Activated T-cell treated with anti-CD3 and anti-CD28 coated beads, Interleukin-2, amount 50 U/mL, for 4 hours (primary cell): Measurements from ENCODE around the gene WDR73. TPM values are rescaled to one million over a fixed set of nuclear protein-coding genes. Genes with fewer than 3 reads are reported as not detected.
A peak's percentile ranks its signal among the peaks of the same experiment; 100 is the strongest.
"Not testable (repeated sequence)": the region's sequence is repeated elsewhere in the genome, so short reads cannot be mapped to it uniquely, and the experiment has no call there.

Experiments
- ATAC-seq, 2 donors: fragments of 200-7000 bp; cut with Tn5 transposase; one replicate each; pipeline ENCODE4 v1.10.0; 2021
- DNase-seq: peaks from one replicate; pipeline ENCODE4 v3.0.0-alpha.2; 2020
- H3K27me3 Mint-ChIP-seq: one replicate; pipeline ENCODE4 v1.8.0; 2021; ENCODE audit warnings: low read depth, mixed read lengths
- H3K36me3 Mint-ChIP-seq: one replicate; pipeline ENCODE4 v1.8.0; 2022; ENCODE audit warnings: mixed read lengths; ENCODE audit not compliant: insufficient read depth
- H3K4me1 Mint-ChIP-seq: one replicate; pipeline ENCODE4 v1.8.0; 2021; ENCODE audit warnings: low read depth, mixed read lengths
- H3K4me3 Mint-ChIP-seq: one replicate; pipeline ENCODE4 v1.8.0; 2021; ENCODE audit warnings: mild to moderate bottlenecking, moderate library complexity, mixed read lengths
- H3K9me3 Mint-ChIP-seq: one replicate; pipeline ENCODE4 v1.8.0; 2021; ENCODE audit warnings: mixed read lengths
- total RNA-seq, 3 donors: library from RNA; stranded (reverse); gene quantifications; one replicate each; pipeline ENCODE4 v1.2.1, GENCODE V29; 2021

The WDR73 gene
- total RNA-seq = 10 to 100 TPM; 31.1 to 38.8 (median 36.0) TPM

DNA sequence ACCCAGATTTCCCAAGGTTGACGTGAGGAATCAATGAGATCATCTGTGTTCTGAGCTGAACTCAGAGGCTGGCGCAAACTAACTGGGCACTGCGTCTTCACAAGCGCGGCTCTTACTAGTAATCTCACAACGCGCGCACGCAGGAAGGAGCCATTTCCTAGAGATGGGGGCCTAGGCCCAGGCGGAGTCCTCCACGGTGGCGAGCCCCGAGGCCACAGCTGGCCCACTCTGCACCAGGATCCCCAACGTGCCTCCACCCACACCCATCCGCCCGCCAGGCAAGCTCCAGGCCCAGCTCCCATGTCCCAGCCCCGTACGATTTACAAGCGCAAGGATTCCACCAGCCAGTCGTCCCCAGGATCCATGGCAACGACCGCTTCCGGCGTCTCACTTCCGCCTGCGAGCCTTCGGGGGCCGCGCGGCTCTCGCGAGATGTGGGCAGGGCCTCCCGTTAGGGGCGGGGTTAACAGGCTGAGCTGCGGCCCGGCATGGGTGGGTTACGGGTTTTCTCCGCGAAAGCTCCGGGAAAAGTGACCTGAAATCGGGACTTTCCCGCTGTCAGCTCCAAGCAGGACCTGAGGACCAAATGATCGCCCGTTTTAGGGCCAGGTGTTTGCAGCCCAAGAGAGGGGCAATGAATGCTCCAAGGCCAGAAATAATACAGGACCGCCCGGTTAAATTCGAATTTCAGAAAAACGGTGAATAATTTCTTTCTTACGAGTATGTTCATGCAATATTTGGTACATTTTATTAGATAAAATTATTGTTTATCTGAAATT, at the start of gene WDR73:
TSS of gene WDR73 (minus strand) at position 374 of the 779 bp plus-strand sequence. CDS start at position 365, 9 bp downstream.
- H3K27me3 Mint-ChIP-seq = no peaks in the 10 kb centered on the region
- H3K4me1 Mint-ChIP-seq = peaks cover 37% of the 10 kb centered on the region

DNA sequence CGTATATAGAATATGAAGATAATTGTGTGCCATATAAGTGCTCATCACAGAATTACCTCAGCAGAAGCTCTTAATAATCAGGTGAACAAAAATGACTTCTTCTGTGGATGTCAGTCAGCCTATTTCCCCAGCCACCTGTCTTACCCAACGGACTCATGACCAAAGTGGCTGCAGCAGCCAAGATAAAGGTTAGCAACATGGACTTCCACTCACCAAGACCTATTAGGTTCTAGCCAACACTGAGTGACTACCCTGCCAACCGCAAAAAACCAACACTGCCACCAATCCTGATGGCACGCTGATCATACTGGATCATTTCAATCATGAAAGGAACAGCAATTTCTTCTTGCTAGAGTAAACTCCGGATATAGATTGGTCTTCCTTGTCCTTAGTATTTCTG, 49.7 kb upstream of the WDR73 start:
- no peaks in the 10 kb centered on the region for H3K27me3 Mint-ChIP-seq
- H3K36me3 Mint-ChIP-seq = peaks cover 9% of the 10 kb centered on the region
- no peaks in the 10 kb centered on the region for H3K9me3 Mint-ChIP-seq
- H3K4me1 Mint-ChIP-seq = peaks cover 65% of the 10 kb centered on the region
- no peak for ATAC-seq
- no peak overlapping the region for H3K4me3 Mint-ChIP-seq
- no peak for DNase-seq

More for the DNA sequence above, at the start of gene WDR73:
- Mint-ChIP-seq H3K9me3 (no peaks in the 10 kb centered on the region), H3K4me3 (peak within 1 kb of the TSS; percentile 91), H3K36me3 (peaks cover 12% of the 10 kb centered on the region)
- DNase-seq = peak; percentile 98
- ATAC-seq = peak; percentile 83 to 85

DNA sequence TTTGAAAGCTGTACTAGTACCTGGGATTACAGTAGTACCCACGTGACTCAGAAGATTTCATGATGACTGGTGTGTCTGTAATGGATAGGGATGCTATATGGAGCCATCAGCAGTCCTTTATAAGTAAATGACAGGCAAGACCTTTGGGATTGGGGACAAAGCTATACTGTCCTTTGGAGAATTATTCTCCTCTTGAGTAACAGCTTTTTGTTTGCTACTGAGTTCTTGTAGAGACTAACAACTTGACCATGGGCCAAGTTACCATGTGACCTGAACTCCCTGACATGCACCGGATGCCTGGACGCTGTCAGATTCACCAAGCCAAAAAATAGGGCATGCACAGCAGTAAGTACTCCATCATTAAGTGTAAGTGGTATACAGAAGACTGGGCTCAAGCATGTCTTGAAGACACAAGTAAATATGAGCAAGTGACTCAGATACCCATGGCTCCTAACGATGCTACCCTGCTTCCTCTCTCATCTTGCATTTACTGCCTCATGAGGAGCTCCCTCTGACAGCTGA, 48.9 kb upstream of the WDR73 start:
- H3K4me1 Mint-ChIP-seq = peaks cover 64% of the 10 kb centered on the region
- no peaks in the 10 kb centered on the region for H3K27me3 Mint-ChIP-seq
- DNase-seq = no peak
- peak; percentile 30 to 44 for ATAC-seq
- H3K4me3 Mint-ChIP-seq = no peak overlapping the region
- no peaks in the 10 kb centered on the region for H3K9me3 Mint-ChIP-seq
- H3K36me3 Mint-ChIP-seq = peaks cover 6% of the 10 kb centered on the region

DNA sequence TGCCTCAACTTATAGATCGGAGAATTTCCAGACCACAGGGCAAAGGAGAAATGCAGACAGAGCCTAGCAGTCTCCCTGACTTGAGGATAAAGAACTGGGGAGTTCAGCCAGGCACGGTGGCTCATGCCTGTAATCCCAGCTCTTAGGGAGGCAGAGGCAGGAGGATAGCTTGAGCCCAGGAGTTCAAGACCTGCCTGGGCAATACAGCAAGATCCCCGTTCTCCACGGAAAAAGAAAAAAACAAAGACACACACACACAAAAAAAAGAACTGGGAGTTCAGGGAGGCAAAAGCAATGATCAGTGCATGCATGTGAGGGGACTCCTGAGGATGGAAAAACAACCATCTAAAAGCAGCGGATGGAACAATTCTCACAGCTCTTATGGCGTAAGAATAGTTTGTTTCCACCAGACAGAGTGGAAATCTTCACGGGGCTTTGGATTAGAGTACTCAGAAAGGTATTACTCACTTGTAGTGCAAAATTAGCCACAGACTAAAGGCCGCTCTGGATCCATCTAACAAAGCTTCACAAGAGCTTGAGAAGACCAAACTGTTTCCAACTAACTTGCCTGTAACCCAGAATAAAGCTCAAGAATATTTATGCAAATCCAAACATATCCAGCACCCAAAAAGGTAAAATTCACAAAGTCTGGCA, 45.6 kb upstream of the WDR73 start:
- Mint-ChIP-seq H3K9me3 (no peaks in the 10 kb centered on the region), H3K36me3 (peaks cover 4% of the 10 kb centered on the region), H3K27me3 (no peaks in the 10 kb centered on the region), H3K4me3 (no peak overlapping the region), H3K4me1 (peaks cover 64% of the 10 kb centered on the region)
- ATAC-seq (peak; percentile 62 to 63), DNase-seq (no peak)

DNA sequence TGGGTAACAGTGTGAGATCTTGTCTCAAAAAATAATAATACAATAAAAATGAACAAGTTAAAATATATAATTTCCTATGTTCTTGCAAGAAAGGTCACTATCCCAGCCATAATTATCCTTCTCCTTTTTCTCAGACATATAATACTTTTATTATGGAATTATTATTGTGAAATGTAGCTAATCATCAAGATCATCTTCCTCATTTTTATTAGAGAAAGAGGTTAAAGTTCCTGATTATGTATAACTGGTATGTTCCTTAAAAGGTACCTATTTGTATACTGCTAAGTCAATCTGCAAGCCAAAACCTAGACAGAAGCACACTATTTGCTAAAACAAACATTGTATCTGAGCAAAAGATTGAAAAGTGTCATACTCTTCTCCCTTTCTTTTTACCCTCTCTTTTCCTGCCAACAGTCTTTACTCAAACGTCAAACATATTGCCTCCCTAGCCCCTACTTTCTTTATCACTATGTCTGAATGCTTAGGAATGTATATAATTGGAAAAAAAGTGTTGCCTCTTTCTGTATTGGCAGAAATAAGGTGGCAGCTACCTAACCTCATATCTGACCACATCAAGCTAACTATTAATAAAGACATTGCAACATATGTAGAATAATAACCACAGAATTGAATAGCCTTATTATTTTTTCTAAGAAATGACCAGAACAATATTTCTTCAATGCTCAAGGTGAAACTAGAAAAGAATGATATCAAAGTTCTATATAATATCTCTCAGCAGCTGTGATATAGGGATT, 43.3 kb upstream of the WDR73 start:
- ATAC-seq (no peak), DNase-seq (no peak)
- H3K9me3 Mint-ChIP-seq = no peaks in the 10 kb centered on the region
- no peaks in the 10 kb centered on the region for H3K27me3 Mint-ChIP-seq
- peaks cover 43% of the 10 kb centered on the region for H3K4me1 Mint-ChIP-seq
- H3K4me3 Mint-ChIP-seq = no peak overlapping the region
- no peaks in the 10 kb centered on the region for H3K36me3 Mint-ChIP-seq

DNA sequence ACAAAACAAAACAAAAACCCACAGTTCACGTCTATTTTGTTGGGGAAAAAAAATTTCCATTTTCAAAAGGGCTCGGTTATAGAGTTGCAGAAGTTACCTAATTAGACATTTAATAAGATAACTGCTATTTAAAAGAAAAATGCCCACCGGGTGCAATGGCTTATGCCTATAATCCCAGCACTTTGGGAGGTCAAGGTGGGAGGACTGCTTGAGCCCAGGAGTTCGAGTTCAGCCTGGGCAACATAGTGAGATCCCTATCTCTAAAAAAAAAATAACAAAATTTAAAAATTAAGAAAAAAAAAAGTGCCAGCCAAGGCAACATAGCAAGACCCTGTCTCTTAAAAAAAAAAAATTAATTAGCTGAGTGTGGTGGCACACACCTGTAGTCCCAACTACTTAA, 42.7 kb upstream of the WDR73 start:
- DNase-seq (no peak), ATAC-seq (no peak)
- H3K4me1 Mint-ChIP-seq = peaks cover 46% of the 10 kb centered on the region
- H3K9me3 Mint-ChIP-seq = no peaks in the 10 kb centered on the region
- H3K4me3 Mint-ChIP-seq = no peak overlapping the region
- H3K27me3 Mint-ChIP-seq = no peaks in the 10 kb centered on the region
- H3K36me3 Mint-ChIP-seq = peaks cover under 1% of the 10 kb centered on the region

DNA sequence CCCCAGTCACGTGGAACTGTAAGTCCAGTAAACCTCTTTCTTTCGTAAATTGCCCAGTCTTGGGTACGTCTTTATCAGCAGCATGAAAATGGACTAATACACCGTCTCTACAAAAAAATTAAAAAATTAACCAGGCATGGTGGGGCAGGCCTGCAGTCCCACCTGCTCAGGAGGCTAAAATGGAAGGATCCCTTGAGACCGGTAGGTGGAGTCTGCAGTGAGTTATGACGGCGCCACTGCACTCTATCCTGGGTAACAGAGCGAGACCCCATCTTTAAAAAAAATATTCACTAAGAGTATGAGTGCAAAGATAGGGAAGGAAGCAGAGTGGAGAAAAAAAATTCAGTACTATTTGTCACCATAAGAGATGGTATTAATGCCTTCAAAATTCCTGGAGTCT, 36.3 kb upstream of the WDR73 start:
- H3K4me1 Mint-ChIP-seq = peaks cover 15% of the 10 kb centered on the region
- no peak for DNase-seq
- no peaks in the 10 kb centered on the region for H3K27me3 Mint-ChIP-seq
- no peaks in the 10 kb centered on the region for H3K9me3 Mint-ChIP-seq
- peaks cover 27% of the 10 kb centered on the region for H3K36me3 Mint-ChIP-seq
- ATAC-seq = no peak
- H3K4me3 Mint-ChIP-seq = no peak overlapping the region

DNA sequence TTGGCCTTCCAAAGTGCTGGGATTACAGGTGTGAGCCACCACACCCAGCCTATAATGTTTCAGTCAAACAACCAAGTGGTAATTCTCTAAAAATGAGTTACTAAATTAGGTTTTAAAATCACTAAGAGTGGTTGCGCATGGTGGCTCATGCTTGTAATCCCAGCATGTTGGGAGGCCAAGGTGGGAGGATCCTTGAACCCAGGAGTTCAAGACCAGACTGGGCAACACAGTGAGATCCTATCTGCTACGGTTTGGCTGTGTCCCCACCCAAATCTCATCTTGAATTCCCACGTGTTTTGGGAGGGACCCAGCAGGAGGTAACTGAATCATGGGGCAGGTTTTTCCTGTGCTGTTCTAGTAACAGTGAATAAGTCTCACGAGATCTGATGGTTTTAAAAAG, 35.8 kb upstream of the WDR73 start:
- Mint-ChIP-seq H3K27me3 (no peaks in the 10 kb centered on the region), H3K9me3 (no peaks in the 10 kb centered on the region), H3K4me3 (no peak overlapping the region), H3K4me1 (peaks cover 15% of the 10 kb centered on the region), H3K36me3 (peaks cover 27% of the 10 kb centered on the region)
- ATAC-seq = no peak
- no peak for DNase-seq

DNA sequence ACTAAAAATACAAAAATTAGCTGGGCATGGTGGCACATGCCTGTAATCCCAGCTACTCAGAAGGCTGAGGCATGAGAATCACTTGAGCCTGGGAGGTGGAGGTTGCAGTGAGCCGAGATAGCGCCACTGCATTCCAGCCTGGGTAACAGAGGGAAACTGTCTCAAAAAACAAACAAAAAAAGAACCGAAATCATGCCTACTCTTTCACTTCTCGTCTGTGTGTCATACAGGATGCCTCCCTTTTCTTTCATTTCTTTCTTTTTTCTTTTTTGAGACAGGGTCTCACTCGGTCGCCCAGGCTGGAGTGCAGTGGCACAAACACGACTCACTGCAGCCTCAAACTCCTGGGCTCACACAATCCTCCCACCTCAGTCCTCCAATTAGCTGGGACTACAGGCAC, 32.4 kb upstream of the WDR73 start:
- H3K9me3 Mint-ChIP-seq, ATAC-seq, H3K4me3 Mint-ChIP-seq, H3K27me3 Mint-ChIP-seq, DNase-seq: not testable (repeated sequence)
- Mint-ChIP-seq H3K36me3 (peaks cover 31% of the 10 kb centered on the region), H3K4me1 (peaks cover 24% of the 10 kb centered on the region)

DNA sequence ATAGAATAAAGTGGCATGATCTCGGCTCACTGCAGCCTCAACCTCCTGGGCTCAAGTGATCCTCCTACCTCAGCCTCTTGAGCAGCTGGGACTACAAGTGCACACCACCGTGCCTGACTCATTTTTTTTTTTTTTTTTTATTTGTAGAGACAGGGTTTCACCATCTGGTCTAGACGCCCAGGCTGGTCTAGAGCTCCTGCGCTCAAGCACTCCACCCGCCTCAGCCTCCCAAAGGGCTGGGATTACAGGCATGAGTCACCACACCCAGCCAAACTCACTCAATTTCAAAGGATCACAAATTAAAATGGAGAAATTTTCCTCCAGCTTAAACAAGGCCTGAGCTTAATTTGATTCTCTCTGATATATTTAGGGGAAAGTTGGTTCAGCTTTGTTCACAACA, 31.2 kb upstream of the WDR73 start:
- Mint-ChIP-seq H3K36me3 (peaks cover 26% of the 10 kb centered on the region), H3K27me3 (no peaks in the 10 kb centered on the region), H3K9me3 (no peaks in the 10 kb centered on the region), H3K4me1 (peaks cover 19% of the 10 kb centered on the region), H3K4me3 (no peak overlapping the region)
- ATAC-seq (no peak), DNase-seq (no peak)

DNA sequence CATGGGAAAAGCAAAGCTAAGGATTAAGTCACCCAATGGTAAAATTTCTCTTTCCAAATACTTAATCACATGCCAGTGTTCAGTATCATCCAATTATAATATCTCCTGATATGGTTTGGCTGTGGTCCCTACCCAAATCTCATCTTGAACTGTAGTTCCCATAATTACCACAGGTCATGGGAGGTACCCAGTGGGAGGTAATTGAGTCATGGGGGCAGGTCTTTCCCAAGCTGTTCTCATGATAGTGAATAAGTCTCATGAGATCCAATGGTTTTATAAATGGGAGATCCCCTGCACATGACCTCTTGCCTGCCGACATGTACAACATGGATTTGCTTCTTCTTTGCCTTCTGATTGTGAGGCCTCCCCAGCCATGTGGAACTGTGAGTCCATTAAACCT, 30.0 kb upstream of the WDR73 start:
- peaks cover 24% of the 10 kb centered on the region for H3K36me3 Mint-ChIP-seq
- no peak overlapping the region for H3K4me3 Mint-ChIP-seq
- H3K9me3 Mint-ChIP-seq = no peaks in the 10 kb centered on the region
- peaks cover 16% of the 10 kb centered on the region for H3K4me1 Mint-ChIP-seq
- DNase-seq = no peak
- peak in 1 of 2 donors; percentile 26 for ATAC-seq
- H3K27me3 Mint-ChIP-seq = no peaks in the 10 kb centered on the region

DNA sequence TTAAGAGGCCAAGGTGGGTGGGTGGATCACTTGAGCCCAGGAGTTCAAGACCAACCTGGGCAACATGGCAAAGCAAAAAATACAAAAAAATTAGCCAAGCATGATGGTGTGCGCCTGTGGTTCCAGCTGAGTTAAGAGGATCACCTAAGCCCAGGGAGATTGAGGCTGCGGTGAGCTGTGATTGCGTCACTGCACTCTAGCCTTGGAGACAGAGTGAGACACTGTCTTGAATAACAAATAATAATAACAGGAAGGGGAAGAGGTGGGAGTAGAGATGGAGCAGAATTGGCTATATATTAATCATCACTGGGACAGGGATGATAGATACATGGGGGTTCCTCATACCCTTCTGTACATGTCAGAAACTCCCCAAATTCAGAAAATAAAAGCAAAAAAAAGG, 27.7 kb upstream of the WDR73 start:
- ATAC-seq = peak; percentile 75 to 91
- Mint-ChIP-seq H3K4me3 (no peak overlapping the region), H3K36me3 (peaks cover 18% of the 10 kb centered on the region), H3K9me3 (no peaks in the 10 kb centered on the region), H3K27me3 (no peaks in the 10 kb centered on the region), H3K4me1 (peaks cover 16% of the 10 kb centered on the region)
- DNase-seq = no peak

DNA sequence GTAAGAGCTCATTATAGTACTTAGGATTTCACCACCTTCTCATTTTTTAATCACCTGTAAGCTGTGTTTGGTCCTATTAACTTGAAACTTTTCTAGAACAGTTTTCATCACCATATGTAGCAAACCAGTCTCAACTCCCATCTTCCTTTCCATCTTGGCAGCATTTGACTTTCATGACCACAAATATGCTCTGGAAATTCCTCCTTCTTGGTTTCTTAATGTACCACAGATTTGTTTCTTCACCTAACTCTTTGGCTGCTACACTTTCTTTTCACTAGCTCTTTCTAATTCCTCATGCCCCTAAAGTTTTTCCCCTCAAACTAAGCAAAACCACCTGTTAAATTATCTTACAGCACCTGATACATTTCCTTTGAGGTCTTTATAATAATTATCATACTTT, 17.1 kb upstream of the WDR73 start:
- no peaks in the 10 kb centered on the region for H3K9me3 Mint-ChIP-seq
- peaks cover 34% of the 10 kb centered on the region for H3K4me1 Mint-ChIP-seq
- H3K4me3 Mint-ChIP-seq = no peak overlapping the region
- H3K27me3 Mint-ChIP-seq = no peaks in the 10 kb centered on the region
- ATAC-seq (no peak), DNase-seq (no peak)
- peaks cover 38% of the 10 kb centered on the region for H3K36me3 Mint-ChIP-seq

DNA sequence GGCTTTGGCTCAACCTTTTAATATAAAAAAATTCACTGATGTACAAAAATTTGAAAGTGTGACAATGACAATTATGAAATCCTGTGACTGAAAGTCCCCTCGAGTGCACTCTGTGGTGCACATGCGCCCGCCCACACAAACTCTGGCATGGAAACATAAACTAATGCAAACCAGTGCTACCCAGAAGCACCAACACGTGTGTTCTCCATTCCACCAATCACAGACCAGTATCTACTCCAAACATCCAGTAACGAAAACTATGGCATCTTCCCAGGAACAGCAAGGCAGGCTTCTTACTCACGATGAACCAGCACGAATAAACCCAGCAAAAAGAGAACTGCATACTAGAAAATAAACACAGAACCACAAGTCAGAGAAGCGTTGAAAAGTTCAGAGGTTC, 15.6 kb upstream of the WDR73 start:
- Mint-ChIP-seq H3K9me3 (no peaks in the 10 kb centered on the region), H3K4me3 (no peak overlapping the region), H3K4me1 (peaks cover 32% of the 10 kb centered on the region), H3K36me3 (peaks cover 37% of the 10 kb centered on the region), H3K27me3 (no peaks in the 10 kb centered on the region)
- DNase-seq = no peak
- ATAC-seq = peak in 1 of 2 donors; percentile 51
